Endothelial cell of umbilical vein (primary cell): Measurements from ENCODE around the gene IQGAP3. TPM values are rescaled to one million over a fixed set of nuclear protein-coding genes. Genes with fewer than 3 reads are reported as not detected.

Experiments used
- BruUV-seq: library from RNA; stranded (reverse); fragments of 400-500 nt; replicated peaks from 2 replicates; lab custom pipeline; 2021; lab: Mats Ljungman, UMichigan
- CTCF ChIA-PET: fragments of 300-600, 350-600 bp; sonication (Branson Sonifier 250); formaldehyde crosslinking; loops from one replicate; lab custom pipeline; 2021; ENCODE audit warnings: antibody characterized with exemption, inconsistent platforms; lab: Charles Lee
- POLR2A ChIA-PET: fragments of 300-600, 350-600 bp; sonication (Branson Sonifier 250); formaldehyde crosslinking; loops from one replicate; lab custom pipeline; 2021; ENCODE audit warnings: antibody characterized with exemption, inconsistent platforms; lab: Charles Lee
- DNase-seq: peaks from one replicate; pipeline ENCODE4 v3.0.0-alpha.2; 2011; ENCODE audit warnings: low read depth, low spot score
- FAIRE-seq: peaks from 2 replicates; lab custom pipeline; 2011; peaks lifted over from hg19 to GRCh38; lab: Jason Lieb, UNC
- H2AFZ ChIP-seq: 2 replicates; pipeline ENCODE4 v1.6.0; 2012; ENCODE audit warnings: low read depth, low read length, control low read depth, inconsistent platforms
- H3K27ac ChIP-seq: 2 replicates; pipeline ENCODE4 v1.5.1; 2011; ENCODE audit warnings: low read depth, mild to moderate bottlenecking, control low read depth, low read length, moderate library complexity; ENCODE audit not compliant: insufficient read depth
- H3K27me3 ChIP-seq, 2 experiments: 2 replicates each; pipeline versions ENCODE4 v1.6.0 to v1.6.1; 2011; ENCODE audit warnings: low read length in 2 of 2, mixed read lengths in 1 of 2; ENCODE audit not compliant: control insufficient read depth in 2 of 2, insufficient read depth in 2 of 2
- H3K36me3 ChIP-seq, 2 experiments: 2 replicates in 1 of 2; 3 replicates in 1 of 2; pipeline ENCODE4 v1.5.1; 2011; ENCODE audit warnings: low read length in 2 of 2, mild to moderate bottlenecking in 1 of 2, moderate library complexity in 1 of 2; ENCODE audit not compliant: control insufficient read depth in 2 of 2, insufficient read depth in 2 of 2; ENCODE audit errors: extremely low read depth in 1 of 2
- H3K4me1 ChIP-seq: 3 replicates; pipeline ENCODE4 v1.5.1; 2011; ENCODE audit warnings: mild to moderate bottlenecking, low read length; ENCODE audit not compliant: control insufficient read depth, insufficient read depth; ENCODE audit errors: extremely low read depth
- H3K4me2 ChIP-seq: 2 replicates; pipeline ENCODE4 v1.6.1; 2011; ENCODE audit warnings: low read length, control low read depth, mixed read lengths; ENCODE audit not compliant: insufficient read depth
- H3K4me3 ChIP-seq, 3 experiments: fragments of 200-600 bp in 1 of 3; sonication (generic), shearing (Covaris generic) in 1 of 3; replicated peaks in 1 of 3; 2 replicates each; pipeline ENCODE4 v1.5.1; 2011 to 2016; ENCODE audit warnings: control low read depth in 3 of 3, low read length in 3 of 3, mild to moderate bottlenecking in 2 of 3, inconsistent platforms in 1 of 3, low read depth in 1 of 3, moderate library complexity in 1 of 3; ENCODE audit not compliant: insufficient read depth in 1 of 3
- H3K79me2 ChIP-seq: 2 replicates; pipeline ENCODE4 v1.6.0; 2012; ENCODE audit warnings: low read length, inconsistent platforms; ENCODE audit not compliant: control insufficient read depth, insufficient read depth
- H3K9ac ChIP-seq: replicated peaks from 2 replicates; pipeline ENCODE3; 2011; ENCODE audit warnings: low read length, control low read depth; ENCODE audit not compliant: insufficient read depth; ENCODE audit errors: extremely low read depth
- H3K9me1 ChIP-seq: replicated peaks from 3 replicates; pipeline ENCODE4 v1.6.0; 2011; ENCODE audit warnings: mild to moderate bottlenecking, low read length; ENCODE audit not compliant: control insufficient read depth, insufficient read depth; ENCODE audit errors: extremely low read depth
- H3K9me3 ChIP-seq: replicated peaks from 2 replicates; pipeline ENCODE4 v1.5.1; 2012; ENCODE audit warnings: low read length, inconsistent platforms; ENCODE audit not compliant: control insufficient read depth, insufficient read depth
- H4K20me1 ChIP-seq: replicated peaks from 2 replicates; pipeline ENCODE3; 2011; ENCODE audit warnings: mild to moderate bottlenecking, low read length; ENCODE audit not compliant: control insufficient read depth, insufficient read depth; ENCODE audit errors: extremely low read depth
- CTCF ChIP-seq, 2 donors: IDR thresholded peaks; 1 replicate in 1 of 2; 2 replicates in 1 of 2; pipeline ENCODE4 v1.5.1; 2011; ENCODE audit warnings: low read length in 2 of 2, mild to moderate bottlenecking in 2 of 2, moderate library complexity in 2 of 2, control low read depth in 1 of 2, inconsistent platforms in 1 of 2, low read depth in 1 of 2; ENCODE audit not compliant: insufficient read depth in 1 of 2; ENCODE audit errors: extremely low read depth in 1 of 2
- EZH2 ChIP-seq: IDR thresholded peaks from 2 replicates; pipeline ENCODE4 v1.6.1; 2012; ENCODE audit warnings: borderline replicate concordance, low read depth, mild to moderate bottlenecking, moderate library complexity, low read length, inconsistent platforms; ENCODE audit not compliant: severe bottlenecking
- FOS ChIP-seq: IDR thresholded peaks from 2 replicates; pipeline ENCODE4 v1.6.1; 2011; ENCODE audit warnings: mild to moderate bottlenecking, low read length, moderate library complexity, borderline replicate concordance; ENCODE audit not compliant: insufficient read depth
- GATA2 ChIP-seq: IDR thresholded peaks from 2 replicates; pipeline ENCODE4 v1.7.0; 2011; ENCODE audit warnings: low read depth, mild to moderate bottlenecking, moderate library complexity, mixed read lengths, low read length; ENCODE audit not compliant: insufficient read length, insufficient read depth
- JUN ChIP-seq: IDR thresholded peaks from 2 replicates; pipeline ENCODE4 v1.6.1; 2011; ENCODE audit warnings: borderline replicate concordance, low read depth; ENCODE audit not compliant: insufficient read length, insufficient read depth
- MAX ChIP-seq: IDR thresholded peaks from 2 replicates; pipeline ENCODE4 v1.6.1; 2011; ENCODE audit not compliant: insufficient read depth, insufficient read length
- MYC ChIP-seq: IDR thresholded peaks from one replicate; pipeline ENCODE4 v1.6.1; 2011; ENCODE audit warnings: mild to moderate bottlenecking, low read depth, low read length
- POLR2A ChIP-seq: IDR thresholded peaks from 2 replicates; pipeline ENCODE4 v1.6.1; 2012; ENCODE audit warnings: low read depth, mild to moderate bottlenecking, control low read depth, low read length
- POLR2AphosphoS5 ChIP-seq: IDR thresholded peaks from 2 replicates; pipeline ENCODE4 v1.6.1; 2012; ENCODE audit warnings: low read depth, mild to moderate bottlenecking, control low read depth, low read length, moderate library complexity; ENCODE audit not compliant: insufficient read depth
- dilution Hi-C: fragments of 300-500 bp; cut with MboI; formaldehyde crosslinking; loops from one replicate; pipeline ENCODE4 v1.15.0; 2019; ENCODE audit warnings: low sequenced_read_pairs; ENCODE audit not compliant: extremely low pct_ligation_motif_present
- intact Hi-C: fragments of 100-400 bp; cut with micrococcal nuclease; formaldehyde crosslinking; loops from one replicate; pipeline ENCODE4 v1.10.0; 2022
- polyA plus RNA-seq, 4 experiments: library from polyadenylated mRNA; depleted of rRNA in 3 of 4; stranded (reverse) in 3 of 4; unstranded in 1 of 4; fragments of >200 nt; gene quantifications; 2 replicates each; pipeline versions ENCODE4 v1.2.1 to v1.2.3, GENCODE V29; 2011 to 2012; ENCODE audit warnings: missing spikeins in 1 of 4
- total RNA-seq: library from RNA; stranded (reverse); gene quantifications from 2 replicates; pipeline ENCODE4 v1.2.3, GENCODE V29; 2021

IQGAP3 gene
- total and polyA plus RNA-seq, 2 donors (not counting 3 experiments of a cell fraction or from before 2014, with no cell fraction given) = 28.3 to 60.7 TPM

GRCh38 chr1:156483397-156483796, 89.0 kb downstream of the IQGAP3 start:
- Histone ChIP-seq H3K27me3 (no peaks in the 10 kb centered on the region), H3K27ac (no peak overlapping the region), H3K79me2 (peaks cover 44% of the 10 kb centered on the region), H3K9me3 (no peaks in the 10 kb centered on the region), H3K9me1 (no peaks in the 10 kb centered on the region), H3K4me2 (no peak overlapping the region), H2AFZ (no peak overlapping the region), H3K9ac (no peak overlapping the region), H3K36me3 (peaks cover 13 to 35% of the 10 kb centered on the region in 2 experiments), H3K4me1 (no peaks in the 10 kb centered on the region), H3K4me3 (no peak overlapping the region), H4K20me1 (peaks cover 3% of the 10 kb centered on the region)
- FAIRE-seq = no peak
- no peak for DNase-seq
- no peak for TF ChIP-seq POLR2A
- TF ChIP-seq CTCF (IDR thresholded peaks at IDR 0.05; ENCODE audit: extremely low read depth in 1 of 2, insufficient read depth in 1 of 2, low read depth in 1 of 2, low read length in 2 of 2) = no peak
- TF ChIP-seq POLR2AphosphoS5 = no peak
- no peak for TF ChIP-seq MYC
- TF ChIP-seq JUN = no peak
- no peak for TF ChIP-seq EZH2
- TF ChIP-seq GATA2 = no peak
- no peak for TF ChIP-seq FOS
- no peak for TF ChIP-seq MAX
- no TSS peak for BruUV-seq
- intact Hi-C loops = loop anchor here (5.0 kb wide), 1 partner anchor 44 kb away; no protein-coding TSS in a partner anchor
- dilution Hi-C loops = no loop called here
- CTCF ChIA-PET = interaction anchor here (1.3 to 2.1 kb wide), 5 partner anchors 9 to 125 kb away, joined by 3 to 5 read pairs (median 3); no protein-coding TSS in a partner anchor
- POLR2A ChIA-PET = interaction anchor here (0.8 kb wide), 1 partner anchor 17 kb away, joined by 3 read pairs; the partner anchor contains the start of gene MEF2D
